Esophagus squamous epithelium (tissue), 4 donors: Measurements from ENCODE around the gene FRMD3.

ENCODE experiments used
- CTCF ChIP-seq, 6 experiments: fragments of 450-650 bp in 4 of 6; fragments of 200-600 bp in 2 of 6; sonication (generic) in 2 of 6; IDR thresholded peaks; one replicate each; pipeline ENCODE4 v1.5.1; 2016 to 2019; ENCODE audit warnings: antibody characterized with exemption in 6 of 6, mild to moderate bottlenecking in 4 of 6, moderate library complexity in 4 of 6
- POLR2A ChIP-seq, 4 donors: fragments of 450-650 bp; IDR thresholded peaks; one replicate each; pipeline ENCODE4 v1.6.1; 2017; ENCODE audit warnings: antibody characterized with exemption in 4 of 4, mild to moderate bottlenecking in 4 of 4, moderate library complexity in 3 of 4

GRCh38 chr9:83477571-83477970 is 60.6 kb downstream of the FRMD3 start:
- TF ChIP-seq POLR2A (IDR thresholded peaks at IDR 0.05) (no peak), CTCF (IDR thresholded peaks at IDR 0.05) (no peak)
